IMR-90 (cell line): ENCODE results near the gene DENND5A.

ENCODE experiments used
- CEBPB ChIP-seq: IDR thresholded peaks from 2 replicates; pipeline ENCODE4 v1.6.1; 2012; ENCODE audit warnings: low read depth, low read length, improper control_type of control experiment
- POLR2A ChIP-seq: IDR thresholded peaks from 2 replicates; pipeline ENCODE4 v1.6.1; 2012; ENCODE audit warnings: mild to moderate bottlenecking, low read depth, low read length
- TF ChIP-seq, protein P1 (sequence below): conservative IDR thresholded peaks from 2 replicates; pipeline ENCODE4 v1.5.1; 2012; ENCODE audit warnings: mild to moderate bottlenecking, low read depth, low read length, improper control_type of control experiment

- TF ChIP-seq, protein P1, sequence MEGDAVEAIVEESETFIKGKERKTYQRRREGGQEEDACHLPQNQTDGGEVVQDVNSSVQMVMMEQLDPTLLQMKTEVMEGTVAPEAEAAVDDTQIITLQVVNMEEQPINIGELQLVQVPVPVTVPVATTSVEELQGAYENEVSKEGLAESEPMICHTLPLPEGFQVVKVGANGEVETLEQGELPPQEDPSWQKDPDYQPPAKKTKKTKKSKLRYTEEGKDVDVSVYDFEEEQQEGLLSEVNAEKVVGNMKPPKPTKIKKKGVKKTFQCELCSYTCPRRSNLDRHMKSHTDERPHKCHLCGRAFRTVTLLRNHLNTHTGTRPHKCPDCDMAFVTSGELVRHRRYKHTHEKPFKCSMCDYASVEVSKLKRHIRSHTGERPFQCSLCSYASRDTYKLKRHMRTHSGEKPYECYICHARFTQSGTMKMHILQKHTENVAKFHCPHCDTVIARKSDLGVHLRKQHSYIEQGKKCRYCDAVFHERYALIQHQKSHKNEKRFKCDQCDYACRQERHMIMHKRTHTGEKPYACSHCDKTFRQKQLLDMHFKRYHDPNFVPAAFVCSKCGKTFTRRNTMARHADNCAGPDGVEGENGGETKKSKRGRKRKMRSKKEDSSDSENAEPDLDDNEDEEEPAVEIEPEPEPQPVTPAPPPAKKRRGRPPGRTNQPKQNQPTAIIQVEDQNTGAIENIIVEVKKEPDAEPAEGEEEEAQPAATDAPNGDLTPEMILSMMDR, result no peak
- TF ChIP-seq CEBPB (no peak), POLR2A (no peak)
Measured at GRCh38 chr11:9267680-9268079, 2.5 kb upstream of the DENND5A start.
